OCI-LY3 (cell line): ENCODE results near the gene ZNF343.

Experiments
- CTCF ChIP-seq: fragments of 200-600, 300-600 bp; sonication (generic); IDR thresholded peaks from 2 replicates; pipeline ENCODE4 v1.5.1; 2014; ENCODE audit warnings: antibody characterized with exemption, low read length, low read depth
- EZH2phosphoT487 ChIP-seq: fragments of 200-600 bp; shearing (Covaris generic); IDR thresholded peaks from 2 replicates; pipeline ENCODE4 v1.6.1; 2018; ENCODE audit warnings: antibody characterized with exemption, mixed run types, low read depth

DNA sequence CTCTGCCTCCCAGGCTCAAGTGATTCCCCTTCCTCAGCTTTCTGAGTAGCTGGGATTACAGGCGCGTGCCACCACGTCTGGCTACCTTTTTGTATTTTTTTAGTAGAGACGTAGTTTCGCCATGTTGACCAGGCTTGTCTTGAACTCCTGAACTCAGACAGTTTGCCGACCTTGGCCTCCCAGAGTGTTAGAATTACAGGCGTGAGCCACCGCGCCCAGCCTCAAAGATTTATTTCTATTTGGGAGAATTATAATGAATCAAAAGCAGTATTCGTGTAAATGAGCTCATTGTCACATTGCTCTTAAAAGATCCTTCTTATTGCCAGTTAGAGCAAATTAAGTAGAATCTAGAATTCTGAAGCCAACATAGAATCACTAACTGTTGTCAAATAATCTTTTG is 9.4 kb upstream of the ZNF343 start:
- TF ChIP-seq EZH2phosphoT487 (no peak), CTCF (no peak)
